NCI-H146 treated with DMSO at 0.1 percent for 48 hours (cell line): ENCODE results near the gene AQP3.
"Not testable (repeated sequence)": the region's sequence is repeated elsewhere in the genome, so short reads cannot be mapped to it uniquely, and the experiment has no call there.

Source experiments
- DNase-seq: peaks from one replicate; lab custom pipeline; 2025; ENCODE audit not compliant: unreplicated experiment; lab: John Stamatoyannopoulos, UW

AQP3 gene

DNA sequence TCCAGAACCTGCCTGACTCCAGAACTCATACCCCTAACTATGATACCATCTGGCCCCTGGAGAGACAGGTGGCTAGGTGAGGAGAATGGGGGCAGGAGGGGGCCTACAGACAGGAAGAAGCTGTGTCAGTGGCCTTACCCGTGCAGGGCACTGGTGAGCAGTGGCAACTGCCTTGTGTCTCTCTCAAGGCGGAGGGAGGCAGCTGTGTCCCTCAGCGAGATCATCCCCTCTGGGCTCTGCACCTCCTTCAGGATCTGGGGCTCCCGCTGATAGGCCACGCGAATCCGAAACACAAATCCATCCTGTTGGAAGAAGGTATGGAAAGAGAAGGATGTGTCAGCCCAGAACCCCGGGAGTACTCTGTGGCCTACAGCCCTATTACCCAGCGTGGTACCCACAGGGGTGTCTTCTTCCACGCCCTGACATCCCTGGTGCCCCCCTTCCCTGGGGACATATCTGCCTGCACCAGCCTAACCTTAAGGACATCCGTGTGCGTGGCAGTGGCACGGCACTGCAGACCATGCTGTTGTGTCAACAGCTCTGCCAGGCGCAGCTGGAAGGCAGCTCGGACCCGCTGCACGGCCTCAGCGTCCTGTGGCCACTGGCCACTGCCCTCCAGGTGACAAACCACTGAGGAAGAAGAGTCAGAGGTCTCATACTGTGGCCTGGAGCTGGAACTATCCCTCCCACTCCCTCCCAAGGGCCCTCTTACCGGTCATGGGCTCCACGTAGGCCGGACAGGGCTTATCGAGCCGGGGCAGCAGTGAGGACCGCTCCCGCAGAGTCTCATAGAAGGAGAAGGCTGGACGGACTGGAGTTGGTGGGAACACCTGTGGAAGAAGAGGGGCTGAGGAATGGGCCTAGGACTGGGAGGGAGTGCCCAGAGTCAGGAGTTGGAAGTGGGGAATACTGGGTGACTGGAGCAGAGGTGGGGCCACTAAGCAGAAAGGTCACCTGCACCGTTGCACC is 18.5 kb upstream of the AQP3 start:
- no peak for DNase-seq

DNA sequence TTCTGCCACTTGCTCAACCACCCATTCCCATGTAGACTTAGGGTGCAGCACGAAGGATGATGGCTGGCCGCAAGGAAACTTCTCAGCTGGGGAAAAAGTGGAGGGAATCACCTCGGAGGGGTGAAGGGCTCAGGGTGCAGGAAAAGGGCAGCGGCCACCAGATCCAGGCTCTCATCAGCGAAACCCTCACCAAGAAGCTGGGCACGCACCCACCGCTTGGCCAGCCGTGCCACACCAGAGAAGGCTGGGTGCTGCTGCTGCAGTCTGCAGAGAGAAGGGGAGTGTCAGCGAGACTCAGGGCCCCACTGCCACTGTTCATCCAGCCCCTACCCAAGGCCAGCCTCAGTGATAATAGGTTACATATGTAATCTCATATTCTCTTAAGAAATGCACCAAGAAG is 17.7 kb upstream of the AQP3 start:
- DNase-seq, result no peak

DNA sequence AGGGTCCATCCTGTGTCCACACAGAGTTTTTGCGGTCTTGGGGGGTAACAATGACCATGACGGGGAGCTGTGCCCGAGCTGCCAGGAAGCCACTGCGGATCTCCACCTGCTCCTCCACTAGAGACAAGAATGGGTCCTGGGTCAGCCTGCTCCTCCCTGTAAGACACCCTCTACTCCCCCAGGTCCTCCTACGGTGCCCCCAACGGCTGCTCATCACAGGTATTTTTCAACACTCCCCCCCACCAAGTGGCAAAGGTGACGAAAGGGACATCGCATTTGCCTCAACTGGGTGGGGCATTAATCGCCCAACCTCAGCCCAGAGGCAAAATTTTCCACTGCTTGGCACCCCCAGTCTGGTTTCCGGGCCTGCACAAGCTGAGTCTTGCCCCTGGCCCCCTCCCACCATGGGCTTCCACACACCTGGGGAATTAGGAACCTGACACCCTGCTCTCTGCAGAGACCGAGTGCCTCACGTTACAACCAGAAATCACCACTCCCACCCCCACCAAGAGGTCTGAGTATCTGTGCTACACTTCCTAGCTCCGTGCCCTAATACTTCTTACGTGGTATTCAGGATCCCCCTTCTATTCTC is 16.7 kb upstream of the AQP3 start:
- no peak for DNase-seq

GRCh38 chr9:33463151-33463550 is 15.8 kb upstream of the AQP3 start:
- DNase-seq, result no peak

DNA sequence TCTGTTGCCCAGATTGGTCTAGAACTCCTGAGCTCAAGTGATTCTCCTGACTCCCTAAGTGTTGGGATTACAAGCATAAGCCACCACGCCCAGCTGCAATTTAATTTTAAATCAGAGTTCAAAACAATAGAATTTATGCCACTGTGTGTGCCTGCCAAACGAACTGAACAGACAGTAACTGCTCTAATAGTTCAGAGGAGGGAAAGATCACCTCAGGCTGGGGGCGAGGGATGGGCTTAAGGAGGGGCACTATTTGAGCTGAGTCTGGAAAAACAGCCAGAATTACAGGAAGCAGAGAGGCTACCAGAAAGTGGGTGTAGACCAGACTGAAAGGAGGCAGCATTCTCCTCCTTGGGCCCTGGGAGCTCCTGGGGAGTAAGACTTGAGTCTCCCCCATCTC is 14.1 kb upstream of the AQP3 start:
- no peak for DNase-seq

DNA sequence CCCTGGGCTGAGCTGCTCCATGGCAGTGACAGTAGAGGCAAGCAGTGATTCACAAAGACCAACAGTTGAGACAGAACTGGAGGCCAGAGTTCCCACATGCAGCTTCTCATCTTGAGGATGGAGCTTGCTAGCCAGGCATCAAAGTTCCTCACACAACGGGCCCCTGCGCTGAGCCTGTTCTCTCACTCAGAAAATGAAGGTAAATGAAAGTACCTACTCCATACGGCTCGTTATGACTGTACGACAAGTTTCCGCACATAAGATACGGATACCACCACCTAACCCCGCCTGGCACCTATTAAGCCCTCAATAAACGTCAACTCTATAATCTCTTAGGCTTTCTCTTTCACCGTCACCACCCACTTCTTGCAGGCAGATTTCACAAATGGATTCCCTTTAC is 13.5 kb upstream of the AQP3 start:
- no peak for DNase-seq

- DNase-seq, result no peak
Measured at GRCh38 chr9:33459115-33459514, 11.7 kb upstream of the AQP3 start.

GRCh38 chr9:33458444-33458843 is 11.1 kb upstream of the AQP3 start:
- DNase-seq, result no peak

DNA sequence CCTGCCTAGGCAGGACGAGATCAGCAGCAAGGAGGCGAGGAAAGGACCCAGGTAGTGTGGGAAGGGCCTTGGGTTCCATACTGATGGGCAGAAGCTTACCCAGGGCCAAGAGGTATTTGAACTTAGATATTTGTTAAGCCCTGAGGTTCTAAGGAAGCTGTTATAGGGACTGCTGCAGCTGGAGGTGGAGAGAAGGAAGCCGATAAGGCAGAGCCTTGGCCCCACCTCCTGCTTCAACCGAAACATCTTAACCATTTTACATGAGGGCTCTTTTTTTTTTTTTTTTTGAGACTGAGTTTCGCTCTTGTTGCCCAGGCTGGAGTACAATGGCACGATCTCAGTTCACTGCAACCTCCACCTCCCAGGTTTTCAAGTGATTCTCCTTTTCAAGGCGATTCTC is 8.6 kb upstream of the AQP3 start:
- no peak for DNase-seq

DNA sequence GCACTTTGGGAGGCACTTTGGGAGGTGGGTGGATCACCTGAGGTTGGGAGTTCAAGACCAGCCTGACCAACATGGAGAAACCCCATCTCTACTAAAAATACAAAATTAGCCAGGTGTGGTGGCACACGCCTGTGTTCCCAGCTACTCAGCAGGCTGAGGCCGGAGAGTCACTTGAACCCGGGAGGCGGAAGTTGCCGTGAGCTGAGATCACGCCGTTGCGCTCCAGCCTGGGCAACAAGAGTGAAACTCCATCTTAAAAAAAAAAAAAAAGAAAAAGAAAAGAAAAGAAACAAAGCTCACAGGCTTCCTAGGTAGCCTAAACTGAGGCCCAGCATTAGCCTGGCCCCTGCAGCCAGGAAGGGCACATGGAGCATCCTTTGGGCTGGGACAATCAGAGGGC is 8.1 kb upstream of the AQP3 start:
- not testable (repeated sequence) for DNase-seq

DNA sequence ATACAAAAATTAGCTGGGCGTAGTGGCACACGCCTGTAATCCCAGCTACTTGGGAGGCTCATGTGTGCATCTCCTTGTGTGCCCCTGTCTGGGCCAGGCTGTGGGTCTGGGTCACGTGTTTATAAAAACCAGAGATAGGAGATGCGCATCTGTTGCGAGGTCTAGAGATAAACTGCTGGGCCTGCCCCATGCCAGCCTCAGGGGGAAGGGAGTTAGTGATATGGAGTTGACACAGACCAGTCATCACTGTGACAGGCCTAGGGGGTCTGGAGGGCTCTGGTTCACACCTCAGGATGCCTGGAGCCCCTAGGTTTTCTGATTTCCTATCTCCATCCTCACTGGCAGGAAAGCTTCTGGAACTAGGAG is 7.3 kb upstream of the AQP3 start:
- not testable (repeated sequence) for DNase-seq

- no peak for DNase-seq
Measured at GRCh38 chr9:33453999-33454660, 6.7 kb upstream of the AQP3 start.

GRCh38 chr9:33453286-33453860 is 6.0 kb upstream of the AQP3 start:
- DNase-seq, result no peak

- no peak for DNase-seq
Measured at GRCh38 chr9:33452828-33453271, 5.5 kb upstream of the AQP3 start.

GRCh38 chr9:33450621-33451146 is 3.3 kb upstream of the AQP3 start:
- no peak for DNase-seq

- no peak for DNase-seq
Measured at GRCh38 chr9:33449715-33450114, 2.3 kb upstream of the AQP3 start.

DNA sequence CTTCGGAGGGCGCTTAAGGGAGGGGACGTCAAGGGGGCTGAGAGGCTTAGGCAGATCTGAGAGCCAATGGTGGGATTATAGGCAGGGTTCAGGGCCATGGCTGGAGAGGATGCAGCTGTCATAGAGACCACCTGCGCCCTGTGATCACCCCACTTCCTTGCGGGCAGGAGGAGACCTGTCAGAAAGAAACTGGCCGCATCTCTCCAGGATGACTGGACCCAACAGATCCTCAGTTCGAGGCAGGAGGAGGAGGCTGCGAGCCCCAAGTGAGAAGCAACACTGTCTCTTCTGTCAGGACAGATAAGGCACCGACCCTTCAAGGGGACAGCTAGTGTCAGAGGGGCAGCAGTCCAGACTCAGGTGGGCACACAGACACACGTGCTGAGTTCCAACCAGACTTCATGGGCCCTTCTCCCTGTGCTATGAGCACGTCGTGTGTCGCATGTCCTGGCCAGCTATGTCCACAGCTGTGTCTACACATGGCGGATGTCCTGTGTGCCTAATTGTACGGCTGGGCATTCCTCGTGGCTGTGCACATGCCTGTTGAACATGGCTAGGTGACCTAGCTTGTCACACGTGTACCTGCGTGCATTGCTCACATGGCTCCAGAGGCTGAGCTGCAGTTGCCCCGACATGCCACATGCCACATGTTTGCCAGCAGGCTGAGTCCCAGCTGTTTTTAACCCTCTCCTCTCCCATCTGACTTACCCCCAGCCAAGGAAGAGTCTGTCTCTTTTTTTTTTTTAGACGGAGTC is 583 bp upstream of the AQP3 start:
- DNase-seq, result no peak

GRCh38 chr9:33446240-33446945 is 1.0 kb downstream of the AQP3 start:
- no peak for DNase-seq

DNA sequence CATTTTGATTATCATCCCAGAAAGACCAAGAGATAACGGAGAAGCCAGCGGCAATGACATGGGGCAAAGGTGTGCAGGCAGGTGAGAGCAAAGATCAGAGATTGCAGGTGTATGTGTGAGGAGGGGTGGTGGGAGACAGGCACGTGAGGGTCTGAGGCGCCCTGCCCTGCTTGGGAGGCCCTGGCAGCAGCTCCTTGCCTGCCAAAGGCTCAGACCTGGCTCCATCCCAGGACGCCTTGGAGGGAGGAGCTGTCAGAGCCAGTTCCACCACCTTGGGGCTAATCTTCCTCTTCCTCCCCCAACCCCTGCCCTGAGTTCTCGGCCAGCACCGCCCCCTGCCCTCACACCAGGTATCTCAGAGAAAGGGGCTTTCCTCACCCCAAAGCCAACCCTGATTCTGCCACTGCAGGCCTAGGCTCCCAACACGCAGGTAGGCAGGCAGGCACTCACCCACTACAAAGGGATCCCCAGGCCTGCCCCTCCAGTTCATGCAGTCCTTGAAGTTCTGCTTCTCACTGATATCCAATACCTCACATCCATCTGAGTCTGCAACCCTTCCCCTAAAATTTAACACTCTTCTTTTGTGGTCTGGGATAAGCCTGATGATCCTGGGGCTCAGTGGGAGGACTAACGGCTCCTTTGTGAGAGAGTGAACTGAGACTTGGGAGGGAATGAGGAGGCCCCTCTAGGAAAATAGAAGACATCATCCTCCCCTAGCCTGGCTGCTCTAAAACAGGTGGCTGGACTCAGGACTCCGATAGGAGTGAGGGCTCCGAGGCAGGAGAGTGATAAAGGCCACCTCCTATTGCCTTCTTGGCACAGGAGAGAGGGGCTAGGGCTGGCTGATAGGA is 1.8 kb downstream of the AQP3 start:
- no peak for DNase-seq
